HT1080 (cell line): Measurements from ENCODE around the gene ITGB2. TPM values are rescaled to one million over a fixed set of nuclear protein-coding genes. Genes with fewer than 3 reads are reported as not detected.
"Not testable (repeated sequence)": the region's sequence is repeated elsewhere in the genome, so short reads cannot be mapped to it uniquely, and the experiment has no call there.

Experiments used
- DNase-seq: peaks from one replicate; pipeline ENCODE4 v3.0.0-alpha.2; 2015; ENCODE audit warnings: low read depth
- total RNA-seq: library from RNA; depleted of rRNA; stranded (reverse); fragments of >200 nt; shearing (Covaris generic); gene quantifications from 2 replicates; pipeline ENCODE4 v1.2.3, GENCODE V29; 2014

Gene ITGB2
- total RNA-seq, 1 experiment from 2014 or later = 1.8 TPM

- no peak for DNase-seq
Measured at GRCh38 chr21:44887126-44887806, 33.4 kb downstream of the ITGB2 start.

- DNase-seq = no peak
Measured at GRCh38 chr21:44886113-44887075, 34.3 kb downstream of the ITGB2 start.

- DNase-seq = no peak
Measured at GRCh38 chr21:44885615-44886014, 35.1 kb downstream of the ITGB2 start.

GRCh38 chr21:44884097-44884496 is 36.6 kb downstream of the ITGB2 start:
- DNase-seq = no peak

- no peak for DNase-seq
Measured at GRCh38 chr21:44883250-44883649, 37.4 kb downstream of the ITGB2 start.

- peak; percentile 81 for DNase-seq
Measured at GRCh38 chr21:44881198-44881872, 39.4 kb downstream of the ITGB2 start.

- DNase-seq = peak; percentile 77
Measured at GRCh38 chr21:44880405-44881197, 40.1 kb downstream of the ITGB2 start.

GRCh38 chr21:44879238-44879637 is 41.5 kb downstream of the ITGB2 start:
- DNase-seq = not testable (repeated sequence)

- DNase-seq = peak; percentile 16
Measured at GRCh38 chr21:44878053-44878982, 42.4 kb downstream of the ITGB2 start.

GRCh38 chr21:44876849-44877575 is 43.7 kb downstream of the ITGB2 start:
- DNase-seq = no peak

GRCh38 chr21:44875316-44875700 is 45.4 kb downstream of the ITGB2 start:
- peak; percentile 48 for DNase-seq

- DNase-seq = peak; percentile 40
Measured at GRCh38 chr21:44874497-44875315, 46.0 kb downstream of the ITGB2 start.

- DNase-seq = no peak
Measured at GRCh38 chr21:44874240-44874496, 46.5 kb downstream of the ITGB2 start.

- DNase-seq = peak; percentile 95
Measured at GRCh38 chr21:44873356-44874239, 47.1 kb downstream of the ITGB2 start, which contains the start of gene PTTG1IP. Gene PTTG1IP, minus strand, starts transcription at chr21:44873690. Its CDS starts 74 bp downstream, at chr21:44873616.

GRCh38 chr21:44872649-44873355 is 47.9 kb downstream of the ITGB2 start:
- peak; percentile 43 for DNase-seq

- DNase-seq = no peak
Measured at GRCh38 chr21:44872323-44872648, 48.4 kb downstream of the ITGB2 start.
